ENCODE measurements around the gene TTC7B.
"Not testable (repeated sequence)": the region's sequence is repeated elsewhere in the genome, so short reads cannot be mapped to it uniquely, and the experiment has no call there.

Gene TTC7B

GRCh38 chr14:90830931-90831701, 14.9 kb upstream of the TTC7B start:
- DNase-seq (ENCODE audit: low spot score): no peak

GRCh38 chr14:90829677-90830076, 13.4 kb upstream of the TTC7B start:
- no peak for DNase-seq (ENCODE audit: low spot score)

- no peak for DNase-seq (ENCODE audit: low spot score)
Observed at GRCh38 chr14:90828642-90829487, 12.6 kb upstream of the TTC7B start.

DNA sequence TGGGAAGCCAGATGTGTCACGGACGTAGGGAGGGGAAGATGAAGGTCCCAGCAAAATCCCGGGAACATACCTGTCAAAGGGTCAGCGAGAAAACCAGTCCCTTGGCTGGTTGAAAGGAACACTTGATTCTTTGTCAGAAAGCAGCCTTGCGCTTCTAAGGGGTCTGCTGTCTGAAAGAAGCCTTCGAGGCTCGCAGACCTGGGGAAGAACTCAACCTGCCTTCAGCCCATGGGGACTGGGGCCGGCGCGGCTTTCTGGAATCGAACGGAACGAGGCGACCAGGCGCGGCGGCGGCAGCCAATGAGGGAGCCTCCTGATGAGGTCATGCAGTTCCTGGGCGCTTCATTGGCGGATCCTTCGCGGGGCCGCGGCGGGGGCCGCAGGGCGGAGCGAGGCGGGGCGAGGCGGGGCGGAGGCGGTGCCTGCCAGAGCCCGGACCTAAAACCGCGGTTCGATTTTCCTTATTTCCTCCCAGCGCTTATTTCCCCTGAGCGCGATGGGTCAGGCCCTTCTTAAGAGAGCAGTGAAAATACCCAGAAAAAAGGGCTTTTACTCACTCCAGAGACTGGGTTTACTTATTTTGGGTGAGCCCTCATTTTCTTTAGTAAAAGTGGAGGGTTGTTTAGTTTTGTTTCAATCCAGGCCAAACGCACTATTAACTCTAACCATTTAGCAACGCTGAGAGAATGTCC, 11.8 kb upstream of the TTC7B start:
- peak; percentile 91 for DNase-seq (ENCODE audit: low spot score)

- not testable (repeated sequence) for DNase-seq (ENCODE audit: low spot score)
Observed at GRCh38 chr14:90823542-90823941, 7.3 kb upstream of the TTC7B start.

DNA sequence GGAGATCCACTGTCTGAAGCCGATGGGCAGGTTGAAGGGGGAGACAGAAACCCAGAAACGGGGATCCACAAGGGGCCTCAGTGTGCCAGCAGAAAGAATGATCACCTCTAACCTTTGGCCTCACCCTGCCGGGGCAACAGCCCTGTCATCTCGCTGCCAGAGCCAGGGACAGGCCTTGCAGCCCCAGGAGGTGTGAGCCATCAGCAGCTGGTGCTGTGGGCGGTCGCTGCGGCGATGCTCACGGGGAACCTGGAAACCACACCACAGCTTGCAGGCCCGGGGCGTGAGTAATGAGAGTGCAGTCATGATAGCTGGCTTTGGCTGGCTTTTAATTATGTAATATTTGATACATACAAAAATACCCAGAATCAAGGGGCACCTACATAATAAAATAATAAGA, 4.7 kb upstream of the TTC7B start:
- DNase-seq (ENCODE audit: low spot score): peak; percentile 83

- no peak for DNase-seq (ENCODE audit: low spot score)
Observed at GRCh38 chr14:90819734-90820393, 3.6 kb upstream of the TTC7B start.

DNA sequence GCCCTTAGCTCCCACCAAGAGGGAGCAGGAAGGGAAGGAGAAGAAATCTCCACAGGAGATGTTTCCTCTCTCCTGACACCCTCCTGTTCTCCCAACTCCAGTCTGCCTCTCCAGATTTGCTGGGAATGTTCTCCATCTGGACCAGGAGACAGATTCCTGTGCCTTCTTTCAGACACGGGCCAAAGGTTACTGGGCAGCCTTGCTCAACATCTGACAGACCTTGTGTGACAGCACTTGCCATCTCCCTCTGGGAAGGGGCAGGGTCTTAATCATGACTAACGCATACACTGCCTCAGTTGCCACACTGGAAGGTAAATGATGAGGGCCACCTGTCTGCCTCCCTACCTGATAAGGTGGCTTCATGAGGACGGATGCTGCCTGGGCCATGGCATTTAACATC, 2.5 kb upstream of the TTC7B start:
- no peak for DNase-seq (ENCODE audit: low spot score)

DNA sequence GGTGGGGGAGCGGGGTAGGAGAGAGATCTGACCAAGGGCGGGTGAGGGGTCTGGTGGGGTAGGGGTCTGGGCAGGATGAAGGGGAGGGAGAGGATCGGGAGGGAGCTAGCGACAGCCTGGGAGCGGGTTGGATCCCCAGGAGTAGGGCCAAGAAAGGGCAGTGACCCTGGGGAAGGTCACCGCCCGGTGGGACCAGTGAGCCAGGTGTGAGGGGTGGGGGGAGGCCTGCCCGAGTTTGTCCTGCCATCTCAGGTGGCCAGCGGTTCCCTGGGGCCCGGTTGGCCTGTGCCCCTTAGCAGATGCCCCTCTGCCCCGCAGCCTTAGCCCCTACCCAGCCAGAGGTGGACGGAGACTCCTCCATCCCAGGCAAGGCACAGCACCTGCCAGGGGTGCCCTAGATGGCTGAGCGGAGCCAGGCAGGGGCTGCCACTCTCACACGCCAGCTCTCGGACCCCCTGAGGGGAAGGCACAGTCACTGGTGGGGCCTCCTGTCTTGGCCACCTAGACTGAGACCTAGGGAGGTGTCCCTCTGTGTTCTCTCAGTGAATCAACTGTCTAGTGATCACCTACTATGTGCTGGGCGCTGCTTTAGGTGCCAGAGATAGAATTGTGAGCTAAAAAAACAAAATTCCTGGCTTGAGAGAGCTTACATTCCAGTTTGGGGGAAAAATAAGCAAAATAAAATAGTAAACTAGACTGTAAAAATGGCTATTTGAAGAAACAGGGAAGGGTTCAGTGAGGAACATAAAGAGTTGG, 629 bp upstream of the TTC7B start:
- DNase-seq (ENCODE audit: low spot score): no peak

DNA sequence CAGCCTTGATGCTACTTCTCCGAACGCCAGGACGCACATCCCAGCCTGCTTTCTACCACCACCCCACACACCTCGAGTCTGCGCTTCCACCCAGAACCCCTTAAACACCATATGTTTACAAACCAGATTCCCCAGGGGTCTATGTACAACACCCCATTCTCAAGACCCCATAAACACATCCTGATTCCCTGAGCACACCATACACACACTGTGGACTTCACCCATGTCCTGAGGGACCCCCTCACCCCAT, 733 bp downstream of the TTC7B start:
- DNase-seq (ENCODE audit: low spot score): no peak

DNA sequence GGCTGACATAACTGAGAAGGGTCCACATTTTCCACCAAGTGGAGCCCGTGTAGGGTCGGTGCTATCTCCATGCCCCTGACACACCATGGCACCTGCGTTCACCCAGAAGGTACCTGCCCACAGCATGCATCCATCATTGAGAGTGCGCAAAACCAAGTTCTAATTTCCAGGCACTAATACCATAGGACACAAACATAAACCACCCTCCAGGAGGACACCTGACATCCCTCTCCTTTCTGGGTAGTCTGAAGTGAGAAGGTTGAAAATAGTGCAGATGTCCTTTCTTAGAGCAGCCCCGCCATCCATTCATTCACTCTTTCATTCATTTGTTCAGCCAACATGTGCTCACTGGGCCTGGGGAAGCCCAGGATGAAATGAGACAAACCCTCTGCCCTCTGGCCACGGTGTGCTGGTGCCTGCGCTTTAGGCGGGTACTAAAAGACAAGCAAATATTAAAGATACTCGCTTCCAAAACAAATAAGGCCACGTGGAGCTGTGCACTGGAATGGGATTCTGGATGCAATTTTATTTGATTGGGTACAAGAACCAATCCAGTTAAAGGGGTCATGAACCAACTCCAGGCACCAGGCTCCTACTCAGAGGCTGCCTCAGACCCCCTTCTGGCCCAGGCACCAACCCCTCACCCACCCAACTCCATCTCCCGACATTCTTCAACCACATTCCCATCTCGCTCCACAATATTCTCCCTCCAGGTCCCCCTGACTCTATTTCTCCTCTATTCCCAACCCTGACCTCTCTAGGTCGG, 1.2 kb downstream of the TTC7B start:
- no peak for DNase-seq (ENCODE audit: low spot score)

DNA sequence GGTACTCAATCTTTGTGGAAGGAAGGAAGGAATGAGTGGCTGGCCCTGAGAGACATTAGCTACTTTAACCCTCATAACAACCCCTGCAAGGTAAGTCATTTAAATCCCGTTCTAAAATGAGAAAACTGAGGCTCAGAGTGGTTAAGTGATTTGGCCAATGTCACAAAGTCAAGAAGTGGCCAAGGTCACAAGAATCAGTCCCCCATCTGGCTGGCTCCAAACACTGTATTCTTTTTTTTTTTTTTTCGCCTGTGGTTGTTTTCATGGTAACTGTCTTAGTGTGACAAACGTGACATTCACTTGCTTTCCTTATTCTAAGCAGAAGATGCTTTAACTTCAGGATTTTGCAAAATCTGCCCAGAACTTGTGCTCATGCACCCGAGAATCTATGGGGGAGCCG, 2.8 kb downstream of the TTC7B start:
- DNase-seq (ENCODE audit: low spot score): no peak

- DNase-seq (ENCODE audit: low spot score): no peak
Observed at GRCh38 chr14:90812109-90812508, 4.1 kb downstream of the TTC7B start.

GRCh38 chr14:90811641-90812040, 4.6 kb downstream of the TTC7B start:
- no peak for DNase-seq (ENCODE audit: low spot score)

DNA sequence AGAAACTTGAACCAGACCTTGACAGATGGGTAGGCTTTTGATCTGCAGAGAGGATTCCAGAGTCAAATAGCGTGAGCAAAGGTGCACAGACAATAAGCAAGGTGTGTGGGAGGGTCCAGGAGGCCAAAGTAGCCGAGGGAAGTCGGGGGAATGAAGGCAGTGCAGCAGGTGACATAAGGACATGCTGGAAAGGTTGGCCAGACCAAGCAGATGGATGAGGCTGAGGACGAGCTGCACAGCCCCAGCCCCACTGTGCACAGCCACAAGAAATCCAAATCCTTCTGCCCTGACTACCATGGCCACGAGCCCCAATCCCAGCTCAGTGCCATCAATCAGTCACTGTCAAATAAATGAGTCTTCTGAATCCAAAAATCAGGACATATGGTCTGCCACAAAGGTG, 5.4 kb downstream of the TTC7B start:
- DNase-seq (ENCODE audit: low spot score): no peak

DNA sequence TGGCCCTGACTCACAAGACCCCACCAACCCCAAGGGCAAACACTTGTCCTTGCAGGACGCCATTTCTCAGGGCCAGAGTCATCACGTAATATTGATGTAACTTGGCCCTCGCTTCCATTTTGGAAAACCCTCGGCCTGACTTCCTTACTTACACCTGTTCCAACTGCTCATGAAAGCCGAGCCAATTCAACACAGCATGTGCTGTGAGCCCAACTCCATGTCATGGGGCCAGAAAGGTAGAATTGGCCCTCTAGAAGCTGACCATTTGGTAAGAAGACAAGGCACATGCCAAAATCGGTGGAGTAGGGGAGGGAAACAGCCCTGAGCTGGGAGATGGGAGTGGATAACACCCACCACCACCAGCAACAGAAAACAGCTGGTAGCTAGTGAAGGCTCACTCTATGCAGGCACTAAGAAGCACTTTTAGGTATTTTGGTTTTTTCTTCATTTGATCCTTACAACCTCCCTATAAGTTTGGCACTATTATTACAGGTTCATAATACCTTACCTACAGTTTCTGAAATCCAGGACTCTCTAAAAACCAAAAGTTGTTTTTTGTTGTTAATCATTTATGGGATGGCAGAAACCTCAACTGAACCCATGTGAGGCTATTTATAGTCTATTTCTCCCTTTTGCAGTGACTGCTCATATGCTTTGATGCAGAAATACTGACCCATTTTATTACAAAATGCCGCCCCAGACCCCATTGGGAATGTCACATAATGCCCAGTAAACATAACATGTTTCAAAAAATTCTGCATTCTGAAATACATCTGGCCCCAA, 6.5 kb downstream of the TTC7B start:
- no peak for DNase-seq (ENCODE audit: low spot score)

DNA sequence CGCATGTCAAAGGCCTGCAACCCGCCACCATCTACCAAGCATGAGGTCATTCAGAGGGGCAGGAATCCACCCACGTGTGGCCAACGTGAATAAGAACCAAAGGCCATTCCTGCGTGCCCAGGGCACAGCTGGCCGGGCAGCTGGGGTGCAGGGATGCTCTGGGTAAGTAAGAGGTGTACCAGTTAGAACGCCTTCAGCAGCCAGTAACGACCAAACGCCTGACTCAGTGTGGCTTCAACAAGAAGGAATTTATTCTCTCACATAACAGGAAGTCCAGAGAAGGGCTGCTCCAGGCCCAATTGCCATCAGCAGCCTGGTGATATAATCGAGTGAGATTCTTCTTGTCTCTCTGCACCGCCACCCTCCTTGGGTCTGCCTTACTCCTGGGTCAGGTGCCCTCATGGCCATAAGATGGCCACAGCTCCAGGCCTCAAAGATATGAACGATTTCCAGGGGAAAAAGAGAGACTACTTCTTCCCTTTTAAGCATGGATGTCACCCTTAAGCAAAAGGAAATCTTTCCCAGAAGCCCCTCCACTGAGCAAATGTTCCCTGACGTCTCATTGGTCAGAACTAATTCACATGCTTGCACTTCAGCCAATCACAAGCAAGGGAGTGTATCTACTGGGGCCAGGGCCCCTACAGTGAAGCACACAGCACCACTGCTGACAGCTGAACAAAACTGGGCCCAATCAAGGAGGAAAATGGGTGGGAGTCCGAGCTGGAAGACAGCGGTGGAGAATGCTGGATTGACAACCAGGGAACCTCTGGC, 7.3 kb downstream of the TTC7B start:
- no peak for DNase-seq (ENCODE audit: low spot score)

- no peak for DNase-seq (ENCODE audit: low spot score)
Observed at GRCh38 chr14:90807060-90807459, 9.2 kb downstream of the TTC7B start.
